ENCODE results near the gene TNNT2.

The TNNT2 gene

DNA sequence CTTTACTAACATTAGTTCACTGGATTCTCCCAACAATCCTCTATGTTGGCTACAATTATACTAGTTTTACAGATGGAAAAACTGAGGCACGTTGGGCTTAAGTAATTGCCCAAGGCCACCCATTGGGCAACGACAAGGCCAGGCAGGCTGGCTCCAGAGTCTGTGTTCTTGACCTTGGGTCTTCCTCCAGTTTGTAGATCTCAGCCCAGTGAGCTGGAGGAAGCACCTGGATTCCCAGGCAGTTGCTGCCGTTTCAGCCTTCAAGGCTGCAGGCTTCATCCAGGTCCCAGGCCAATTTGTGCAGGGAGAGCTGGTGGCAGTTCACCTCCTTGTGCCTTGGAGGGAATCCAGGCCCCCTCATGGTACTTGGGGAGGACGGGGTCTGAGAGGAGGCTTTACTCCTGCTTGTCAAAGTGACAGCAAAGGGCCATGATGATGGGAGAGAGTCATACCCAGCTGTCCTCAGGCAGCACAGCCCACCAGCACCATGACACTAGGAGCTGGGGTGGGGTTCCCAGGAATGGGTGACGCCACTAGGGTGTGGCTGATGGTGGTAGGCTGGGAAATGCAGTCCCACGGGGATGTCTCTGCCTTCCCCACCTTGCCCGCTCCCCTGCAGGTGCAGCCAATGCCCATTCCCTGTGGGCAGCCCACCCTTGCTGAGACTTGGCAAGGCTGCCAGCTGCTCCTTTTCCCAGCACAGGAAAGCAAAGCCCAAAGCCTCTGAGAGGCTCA lies 67.1 kb downstream of the TNNT2 start:
- DNase-seq = no peak

DNA sequence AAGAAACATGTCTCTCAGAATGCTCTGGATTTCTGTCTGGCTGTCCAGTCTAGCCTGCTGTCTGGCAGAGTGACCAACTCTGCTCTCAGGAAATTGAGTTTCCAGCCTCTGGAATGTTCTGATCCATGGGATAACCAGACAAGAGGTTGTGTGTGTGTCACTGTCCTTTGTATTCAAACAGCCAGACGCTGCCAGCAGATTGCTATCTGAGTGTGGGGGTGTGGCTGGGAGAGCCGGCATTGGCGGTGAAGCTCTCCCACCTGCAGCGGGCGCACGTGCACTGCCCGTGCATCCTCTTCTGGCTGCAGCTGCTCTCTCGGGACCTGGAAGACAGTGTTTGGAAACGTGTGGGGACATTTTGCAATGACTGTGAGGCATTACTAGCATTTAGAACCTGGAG lies 68.1 kb downstream of the TNNT2 start:
- DNase-seq = peak; percentile 25

Data from kidney glomerular epithelial cell (primary cell).